A549 (cell line): ENCODE data around the gene SMARCD3. TPM values are rescaled to one million over a fixed set of nuclear protein-coding genes. Genes with fewer than 3 reads are reported as not detected.

Experiments used
- ATAC-seq, 2 experiments: fragments of 200-7000 bp in 1 of 2; fragments of >200 bp in 1 of 2; cut with Nextera tagmentation in 1 of 2; cut with Tn5 transposase in 1 of 2; 3 replicates each; pipeline versions ENCODE4 v1.8.0 to v1.9.1; 2018 to 2020; ENCODE audit warnings: mild to moderate bottlenecking in 1 of 2, moderate library complexity in 1 of 2
- CTCF ChIA-PET: fragments of 300-600 bp; sonication (Branson Sonifier 250); formaldehyde crosslinking; extraction: SDS; loops from one replicate; lab custom pipeline; 2021; ENCODE audit warnings: antibody characterized with exemption, inconsistent platforms; lab: Yijun Ruan, JAX
- POLR2A ChIA-PET: fragments of 350-600 bp; formaldehyde crosslinking; extraction: SDS; loops from one replicate; lab custom pipeline; 2021; ENCODE audit warnings: antibody characterized with exemption, inconsistent platforms; lab: Yijun Ruan, JAX
- DNase-seq, 2 experiments: peaks; one replicate each; pipeline versions ENCODE4 v3.0.0 to v3.0.0-alpha.2; 2011 to 2016; ENCODE audit warnings: low read depth in 1 of 2, low spot score in 1 of 2
- FAIRE-seq: peaks from 2 replicates; lab custom pipeline; 2011; peaks lifted over from hg19 to GRCh38; lab: Jason Lieb, UNC
- H3K27ac ChIP-seq, 2 experiments: fragments of >200 bp; sonication (Bioruptor Twin); formaldehyde crosslinking; 3 replicates each; pipeline ENCODE4 v1.5.1; 2016 to 2017
- H3K4me1 ChIP-seq: fragments of >200 bp; sonication (Bioruptor Twin); formaldehyde crosslinking; 3 replicates; pipeline ENCODE4 v1.6.1; 2016
- H3K4me2 ChIP-seq: fragments of >200 bp; sonication (Bioruptor Twin); formaldehyde crosslinking; 3 replicates; pipeline ENCODE4 v1.6.1; 2016
- H3K4me3 ChIP-seq: fragments of >200 bp; sonication (Bioruptor Twin); formaldehyde crosslinking; 3 replicates; pipeline ENCODE4 v1.5.1; 2016
- H3K9me3 ChIP-seq: fragments of >200 bp; sonication (Bioruptor Twin); formaldehyde crosslinking; 3 replicates; pipeline ENCODE4 v1.6.1; 2016
- CBX8 ChIP-seq: fragments of 200-600 bp; sonication (generic); IDR thresholded peaks from 2 replicates; pipeline ENCODE4 v1.6.1; 2016
- CHD2 ChIP-seq: fragments of 150-350 bp; IDR thresholded peaks from 2 replicates; pipeline ENCODE4 v1.6.1; 2014; ENCODE audit warnings: low read length; ENCODE audit not compliant: partially characterized antibody
- EHF ChIP-seq: fragments of 250-450 bp; sonication (Bioruptor Pico); IDR thresholded peaks from 2 replicates; pipeline ENCODE4 v1.5.0; 2020; ENCODE audit warnings: mild to moderate bottlenecking
- FOSL2 ChIP-seq, 2 experiments: fragments of 450-650 bp in 1 of 2; fragments of >200 bp in 1 of 2; sonication (Bioruptor Twin) in 1 of 2; formaldehyde crosslinking; IDR thresholded peaks; 2 replicates each; pipeline versions ENCODE4 v1.5.0 to v1.6.1; 2016 to 2020; ENCODE audit warnings: mild to moderate bottlenecking in 1 of 2, moderate library complexity in 1 of 2
- HEYL ChIP-seq: fragments of 250-450 bp; sonication (Bioruptor Pico); IDR thresholded peaks from 2 replicates; pipeline ENCODE4 v1.8.0; 2021; ENCODE audit warnings: mild to moderate bottlenecking, moderate library complexity
- HOXB5 ChIP-seq: fragments of 250-450 bp; sonication (Bioruptor Pico); IDR thresholded peaks from 2 replicates; pipeline ENCODE4 v1.5.0; 2020; ENCODE audit warnings: mild to moderate bottlenecking, moderate library complexity
- JUN ChIP-seq, 2 experiments: fragments of >200 bp; sonication (Bioruptor Twin); formaldehyde crosslinking; IDR thresholded peaks; 2 replicates in 1 of 2; 3 replicates in 1 of 2; pipeline ENCODE4 v1.6.1; 2016 to 2017
- KDM1A ChIP-seq: fragments of 200-600 bp; sonication (generic); IDR thresholded peaks from 2 replicates; pipeline ENCODE4 v1.6.1; 2016; ENCODE audit warnings: low read depth, mild to moderate bottlenecking
- KDM5A ChIP-seq: fragments of 200-600 bp; sonication (generic); IDR thresholded peaks from 2 replicates; pipeline ENCODE4 v1.6.1; 2016; ENCODE audit warnings: antibody characterized with exemption, mild to moderate bottlenecking
- MAZ ChIP-seq: fragments of 150-350 bp; IDR thresholded peaks from 2 replicates; pipeline ENCODE4 v1.6.1; 2014; ENCODE audit warnings: antibody characterized with exemption, low read depth, low read length, borderline replicate concordance
- MYC ChIP-seq: IDR thresholded peaks from 2 replicates; pipeline ENCODE4 v1.6.1; 2012; ENCODE audit warnings: mild to moderate bottlenecking, inconsistent platforms, low read length, improper control_type of control experiment, borderline replicate concordance
- NFE2L2 ChIP-seq: fragments of 150-350 bp; conservative IDR thresholded peaks from 2 replicates; pipeline ENCODE4 v1.6.1; 2014; ENCODE audit warnings: low read length
- NR3C1 ChIP-seq: fragments of >200 bp; sonication (Bioruptor Twin); formaldehyde crosslinking; IDR thresholded peaks from 3 replicates; pipeline ENCODE4 v1.6.1; 2017
- PHF8 ChIP-seq: fragments of 200-600 bp; sonication (generic); IDR thresholded peaks from 2 replicates; pipeline ENCODE4 v1.6.1; 2016; ENCODE audit warnings: low read depth, mild to moderate bottlenecking, antibody characterized with exemption, moderate library complexity, borderline replicate concordance
- POLR2A ChIP-seq: IDR thresholded peaks from 2 replicates; pipeline ENCODE4 v1.6.1; 2012; ENCODE audit warnings: mild to moderate bottlenecking, low read length
- POLR2AphosphoS2 ChIP-seq: conservative IDR thresholded peaks from 2 replicates; pipeline ENCODE4 v1.6.1; 2012; ENCODE audit warnings: low read length, improper control_type of control experiment, inconsistent platforms
- RAD21 ChIP-seq, 2 experiments: fragments of >200 bp in 1 of 2; sonication (Bioruptor Twin) in 1 of 2; formaldehyde crosslinking in 1 of 2; IDR thresholded peaks in 1 of 2; conservative IDR thresholded peaks in 1 of 2; 2 replicates in 1 of 2; 3 replicates in 1 of 2; pipeline ENCODE4 v1.6.1; 2012 to 2018; ENCODE audit warnings: inconsistent platforms in 1 of 2
- RARB ChIP-seq: fragments of 250-450 bp; sonication (Bioruptor Pico); IDR thresholded peaks from 2 replicates; pipeline ENCODE4 v1.8.0; 2021; ENCODE audit warnings: mild to moderate bottlenecking, moderate library complexity
- SMC3 ChIP-seq: fragments of >200 bp; sonication (Bioruptor Twin); formaldehyde crosslinking; IDR thresholded peaks from 3 replicates; pipeline ENCODE4 v1.6.1; 2018; ENCODE audit warnings: inconsistent platforms
- SREBF2 ChIP-seq: fragments of 450-650 bp; IDR thresholded peaks from 2 replicates; pipeline ENCODE4 v1.6.1; 2014; ENCODE audit warnings: mild to moderate bottlenecking, moderate library complexity
- TP53 ChIP-seq: fragments of 250-450 bp; sonication (Bioruptor Pico); IDR thresholded peaks from 2 replicates; pipeline ENCODE4 v1.5.0; 2021; ENCODE audit warnings: mild to moderate bottlenecking, moderate library complexity
- ZC3H11A ChIP-seq: fragments of 450-650 bp; IDR thresholded peaks from 2 replicates; pipeline ENCODE4 v1.6.1; 2014; ENCODE audit warnings: antibody characterized with exemption, mild to moderate bottlenecking
- ZFP36 ChIP-seq: fragments of 450-650 bp; IDR thresholded peaks from 2 replicates; pipeline ENCODE4 v1.6.1; 2014; ENCODE audit warnings: borderline replicate concordance; ENCODE audit not compliant: partially characterized antibody
- ZNF302 ChIP-seq: fragments of 250-450 bp; sonication (Bioruptor Pico); IDR thresholded peaks from 2 replicates; pipeline ENCODE4 v1.9.0; 2021; ENCODE audit warnings: inconsistent platforms, mild to moderate bottlenecking, moderate library complexity
- ZSCAN20 ChIP-seq: fragments of 250-450 bp; sonication (Bioruptor Pico); IDR thresholded peaks from 2 replicates; pipeline ENCODE4 v1.8.0; 2022; ENCODE audit warnings: mild to moderate bottlenecking, moderate library complexity
- WGBS: methylation state at CpG from one replicate; pipeline ENCODE4 v1.1.6; 2017; ENCODE audit errors: missing lambda C conversion rate; 5-methylcytosine and 5-hydroxymethylcytosine counted together
- polyA plus RNA-seq, 4 experiments: library from polyadenylated mRNA; depleted of rRNA in 3 of 4; stranded (reverse); fragments of >200 nt; fragmentation: RNase III in 1 of 4; extraction: RNeasy Plus Mini Kit Qiagen cat#74134 plus additional on column Dnase treatment in 1 of 4; gene quantifications; 2 replicates in 3 of 4; 3 replicates in 1 of 4; pipeline ENCODE4 v1.2.3, GENCODE V29; 2011 to 2017
- TF ChIP-seq, protein P1 (sequence below): fragments of 200-600 bp; sonication (generic); IDR thresholded peaks from 2 replicates; pipeline ENCODE4 v1.6.1; 2016; ENCODE audit warnings: antibody characterized with exemption, mild to moderate bottlenecking, moderate library complexity
- TF ChIP-seq, protein P2 (sequence below): fragments of 150-350 bp; IDR thresholded peaks from 2 replicates; pipeline ENCODE4 v1.6.1; 2014; ENCODE audit warnings: low read depth, mild to moderate bottlenecking, low read length
- TF ChIP-seq, protein P3 (sequence below): fragments of >200 bp; sonication (Bioruptor Twin); formaldehyde crosslinking; IDR thresholded peaks from 2 replicates; pipeline ENCODE4 v1.6.1; 2016

Gene SMARCD3
- polyA plus RNA-seq, 2 of the 4 experiments (the other 2 are of a cell fraction): 11.6 to 12.5 TPM

DNA sequence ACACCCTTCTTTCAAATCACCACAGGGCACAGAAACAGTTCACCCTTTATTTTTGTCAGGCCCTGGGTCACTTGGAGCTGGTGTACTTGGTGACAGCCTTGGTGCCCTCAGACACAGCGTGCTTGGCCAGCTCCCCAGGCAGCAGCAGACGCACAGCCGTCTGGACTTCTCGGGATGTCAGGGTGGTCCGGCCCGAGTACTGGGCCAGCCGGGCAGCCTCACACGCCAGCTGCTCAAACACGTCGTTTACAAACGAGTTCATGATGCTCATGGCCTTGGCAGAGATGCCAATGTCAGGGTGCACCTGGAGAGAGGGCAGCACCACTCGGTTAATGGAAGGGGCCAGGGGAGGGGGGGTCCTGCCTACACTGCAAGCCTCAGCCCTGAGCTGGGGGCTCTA, 40.7 kb downstream of the SMARCD3 start (continued):
- no peak for TF ChIP-seq ZFP36
- TF ChIP-seq PHF8: no peak
- no peak for TF ChIP-seq MYC
- TF ChIP-seq, all 56 proteins: peak for 0

DNA sequence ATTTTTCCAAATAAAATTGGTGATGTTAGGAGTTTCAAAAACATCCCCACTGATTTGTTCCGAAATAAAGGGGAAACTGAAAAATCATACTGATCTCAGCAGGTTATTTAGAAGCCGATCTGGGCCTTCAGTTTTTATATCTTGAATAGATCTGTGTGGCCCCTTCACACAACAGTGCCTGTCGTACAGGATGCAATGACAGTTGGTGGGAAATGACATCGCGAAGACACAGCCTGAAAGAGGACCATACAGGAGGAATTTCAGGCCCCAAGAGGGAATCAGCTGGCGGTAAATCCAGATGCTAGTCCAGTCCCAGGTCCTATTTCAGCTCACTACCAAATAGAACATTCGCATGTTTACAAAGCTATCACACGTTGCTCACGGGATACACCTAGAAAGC, 41.2 kb downstream of the SMARCD3 start:
- 77% methylated on average over 9 of the region's 9 CpGs for WGBS
- Histone ChIP-seq H3K9me3 (no peaks in the 10 kb centered on the region), H3K4me3 (no peak overlapping the region), H3K4me1 (no peaks in the 10 kb centered on the region), H3K27ac (no peak overlapping the region), H3K4me2 (no peak overlapping the region)
- no peak for DNase-seq
- ATAC-seq: no peak
- CTCF ChIA-PET: interaction anchor here (1.2 to 2.1 kb wide), 7 partner anchors 18 to 97 kb away, joined by 3 to 6 read pairs (median 3); no protein-coding TSS in a partner anchor
- no peak for FAIRE-seq
- POLR2A ChIA-PET: no interaction called here
- no peak for TF ChIP-seq PHF8
- TF ChIP-seq POLR2A: no peak
- TF ChIP-seq CHD2: no peak
- TF ChIP-seq RARB (CRISPR knock-in tag): no peak
- TF ChIP-seq NR3C1: no peak
- TF ChIP-seq FOSL2 (IDR thresholded peaks at IDR 0.05): no peak
- no peak for TF ChIP-seq FOSL2 (CRISPR knock-in tag; IDR thresholded peaks at IDR 0.05)
- TF ChIP-seq NFE2L2: no peak
- no peak for TF ChIP-seq POLR2AphosphoS2
- no peak for TF ChIP-seq SMC3

DNA sequence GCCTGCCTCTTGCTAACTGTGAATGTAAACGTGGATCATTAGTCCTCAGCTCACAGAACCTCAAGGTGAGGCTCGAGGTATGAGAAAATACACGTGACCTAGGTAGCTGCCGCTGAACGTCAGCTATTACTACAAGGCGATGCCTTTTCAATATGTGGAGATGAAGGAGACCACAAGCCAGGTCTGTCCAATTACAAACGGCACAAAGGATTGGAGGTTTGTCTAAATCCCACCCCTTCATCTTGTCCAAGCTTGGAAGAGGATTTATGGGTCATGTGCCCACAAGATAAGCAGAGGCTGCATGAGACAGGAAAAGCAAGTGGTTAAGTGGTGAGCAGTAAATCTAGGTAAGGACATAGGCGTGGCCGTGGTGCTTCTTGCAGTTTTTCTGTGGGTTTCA, 41.6 kb downstream of the SMARCD3 start:
- no peaks in the 10 kb centered on the region for H3K9me3 ChIP-seq
- no peaks in the 10 kb centered on the region for H3K4me1 ChIP-seq
- ChIA-PET POLR2A (no interaction called here), CTCF (interaction anchor here (1.0 to 2.0 kb wide), 7 partner anchors 18 to 96 kb away, joined by 3 to 5 read pairs (median 3); no protein-coding TSS in a partner anchor)
- TF ChIP-seq KDM1A: no peak
- TF ChIP-seq EHF: no peak
- TF ChIP-seq, protein P1, sequence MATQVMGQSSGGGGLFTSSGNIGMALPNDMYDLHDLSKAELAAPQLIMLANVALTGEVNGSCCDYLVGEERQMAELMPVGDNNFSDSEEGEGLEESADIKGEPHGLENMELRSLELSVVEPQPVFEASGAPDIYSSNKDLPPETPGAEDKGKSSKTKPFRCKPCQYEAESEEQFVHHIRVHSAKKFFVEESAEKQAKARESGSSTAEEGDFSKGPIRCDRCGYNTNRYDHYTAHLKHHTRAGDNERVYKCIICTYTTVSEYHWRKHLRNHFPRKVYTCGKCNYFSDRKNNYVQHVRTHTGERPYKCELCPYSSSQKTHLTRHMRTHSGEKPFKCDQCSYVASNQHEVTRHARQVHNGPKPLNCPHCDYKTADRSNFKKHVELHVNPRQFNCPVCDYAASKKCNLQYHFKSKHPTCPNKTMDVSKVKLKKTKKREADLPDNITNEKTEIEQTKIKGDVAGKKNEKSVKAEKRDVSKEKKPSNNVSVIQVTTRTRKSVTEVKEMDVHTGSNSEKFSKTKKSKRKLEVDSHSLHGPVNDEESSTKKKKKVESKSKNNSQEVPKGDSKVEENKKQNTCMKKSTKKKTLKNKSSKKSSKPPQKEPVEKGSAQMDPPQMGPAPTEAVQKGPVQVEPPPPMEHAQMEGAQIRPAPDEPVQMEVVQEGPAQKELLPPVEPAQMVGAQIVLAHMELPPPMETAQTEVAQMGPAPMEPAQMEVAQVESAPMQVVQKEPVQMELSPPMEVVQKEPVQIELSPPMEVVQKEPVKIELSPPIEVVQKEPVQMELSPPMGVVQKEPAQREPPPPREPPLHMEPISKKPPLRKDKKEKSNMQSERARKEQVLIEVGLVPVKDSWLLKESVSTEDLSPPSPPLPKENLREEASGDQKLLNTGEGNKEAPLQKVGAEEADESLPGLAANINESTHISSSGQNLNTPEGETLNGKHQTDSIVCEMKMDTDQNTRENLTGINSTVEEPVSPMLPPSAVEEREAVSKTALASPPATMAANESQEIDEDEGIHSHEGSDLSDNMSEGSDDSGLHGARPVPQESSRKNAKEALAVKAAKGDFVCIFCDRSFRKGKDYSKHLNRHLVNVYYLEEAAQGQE: no peak
- no peak for TF ChIP-seq ZFP36
- no peak for TF ChIP-seq CBX8
- no peak for TF ChIP-seq ZSCAN20 (CRISPR knock-in tag)
- TF ChIP-seq CHD2: no peak
- TF ChIP-seq, protein P2, sequence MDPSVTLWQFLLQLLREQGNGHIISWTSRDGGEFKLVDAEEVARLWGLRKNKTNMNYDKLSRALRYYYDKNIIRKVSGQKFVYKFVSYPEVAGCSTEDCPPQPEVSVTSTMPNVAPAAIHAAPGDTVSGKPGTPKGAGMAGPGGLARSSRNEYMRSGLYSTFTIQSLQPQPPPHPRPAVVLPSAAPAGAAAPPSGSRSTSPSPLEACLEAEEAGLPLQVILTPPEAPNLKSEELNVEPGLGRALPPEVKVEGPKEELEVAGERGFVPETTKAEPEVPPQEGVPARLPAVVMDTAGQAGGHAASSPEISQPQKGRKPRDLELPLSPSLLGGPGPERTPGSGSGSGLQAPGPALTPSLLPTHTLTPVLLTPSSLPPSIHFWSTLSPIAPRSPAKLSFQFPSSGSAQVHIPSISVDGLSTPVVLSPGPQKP: no peak
- no peak for TF ChIP-seq HOXB5 (CRISPR knock-in tag)
- no peak for TF ChIP-seq HEYL
- no peak for TF ChIP-seq MAZ
- TF ChIP-seq ZC3H11A: no peak
- no peak for TF ChIP-seq RAD21 (conservative IDR thresholded peaks at IDR 0.05 in 1 of 2, IDR thresholded peaks at IDR 0.05 in 1 of 2)
- TF ChIP-seq SREBF2: no peak
- TF ChIP-seq, protein P3, sequence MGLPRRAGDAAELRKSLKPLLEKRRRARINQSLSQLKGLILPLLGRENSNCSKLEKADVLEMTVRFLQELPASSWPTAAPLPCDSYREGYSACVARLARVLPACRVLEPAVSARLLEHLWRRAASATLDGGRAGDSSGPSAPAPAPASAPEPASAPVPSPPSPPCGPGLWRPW: no peak
- no peak for TF ChIP-seq ZNF302 (CRISPR knock-in tag)
- no peak for TF ChIP-seq TP53 (CRISPR knock-in tag)
- no peak for TF ChIP-seq RARB (CRISPR knock-in tag)
- no peak for TF ChIP-seq KDM5A
- no peak for TF ChIP-seq JUN (IDR thresholded peaks at IDR 0.05)
- no peak overlapping the region for H3K4me2 ChIP-seq
- FAIRE-seq: no peak
- no peak overlapping the region for H3K27ac ChIP-seq
- H3K4me3 ChIP-seq: no peak overlapping the region
- DNase-seq: no peak
- no peak for ATAC-seq
- WGBS: 57% methylated on average over 9 of the region's 9 CpGs
